Left ventricle myocardium inferior (tissue), 1 donor: ENCODE data around the gene CSF2RB. TPM values are rescaled to one million over a fixed set of nuclear protein-coding genes. Genes with fewer than 3 reads are reported as not detected.

Experiments used
- DNase-seq: peaks from one replicate; pipeline ENCODE4 v3.0.0-alpha.2; 2020
- H3K27ac ChIP-seq: fragments of 200-600 bp; replicated peaks from 2 replicates; pipeline ENCODE4 v1.8.0; 2021
- H3K27me3 ChIP-seq: fragments of 200-600 bp; 2 replicates; pipeline ENCODE4 v1.8.0; 2021; ENCODE audit warnings: low read depth
- H3K36me3 ChIP-seq: fragments of 200-600 bp; 2 replicates; pipeline ENCODE4 v1.8.0; 2021
- H3K4me1 ChIP-seq: fragments of 200-600 bp; 2 replicates; pipeline ENCODE4 v1.8.0; 2021
- H3K4me3 ChIP-seq: fragments of 200-600 bp; 2 replicates; pipeline ENCODE4 v1.8.0; 2021; ENCODE audit warnings: mild to moderate bottlenecking, moderate library complexity
- H3K9me3 ChIP-seq: fragments of 200-600 bp; replicated peaks from 2 replicates; pipeline ENCODE4 v1.8.0; 2021
- intact Hi-C: fragments of 100-400 bp; cut with micrococcal nuclease; formaldehyde crosslinking; loops from one replicate; pipeline ENCODE4 v1.11.0; 2022
- total RNA-seq: library from RNA; stranded (reverse); fragmentation: NEBNext Ultra II Directional; extraction: Animal tissue kit (Norgen Biotek cat#: 25700); gene quantifications from one replicate; pipeline ENCODE4 v1.2.1, GENCODE V29; 2021
- TF ChIP-seq, protein P1 (sequence below): fragments of 200-600 bp; IDR thresholded peaks from 2 replicates; pipeline ENCODE4 v1.8.0; 2021; ENCODE audit warnings: antibody characterized with exemption, mild to moderate bottlenecking, borderline replicate concordance
- donor health status: DM: no; HTN: yes; CAD: no; lungs with severe emphysema.

CSF2RB gene
- total RNA-seq, 1 donor from 2014 or later: 2.8 TPM

DNA sequence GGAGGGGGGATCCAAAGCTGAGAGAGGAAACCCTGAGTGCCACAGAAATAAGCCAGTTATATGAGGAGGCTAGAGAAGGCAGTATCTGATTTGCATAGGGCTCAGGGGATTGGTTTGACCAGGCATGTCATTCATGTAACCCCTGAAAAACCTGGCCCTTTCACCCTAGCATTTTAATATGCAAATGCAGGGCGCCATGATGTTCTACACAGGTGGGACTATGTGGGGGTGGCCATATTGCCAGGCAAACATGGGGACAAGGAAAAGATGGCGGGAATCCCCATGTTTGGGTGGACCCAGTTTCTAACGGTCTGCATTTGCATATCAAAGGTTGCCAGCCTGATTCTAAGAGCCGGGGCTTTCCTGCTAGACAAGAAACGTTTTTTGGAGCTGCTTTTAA is 27.2 kb downstream of the CSF2RB start:
- Histone ChIP-seq H3K27ac (no peak overlapping the region), H3K36me3 (no peaks in the 10 kb centered on the region), H3K4me1 (no peaks in the 10 kb centered on the region), H3K27me3 (peaks cover 47% of the 10 kb centered on the region), H3K4me3 (no peak overlapping the region), H3K9me3 (no peaks in the 10 kb centered on the region)
- DNase-seq: no peak
- TF ChIP-seq, protein P1, sequence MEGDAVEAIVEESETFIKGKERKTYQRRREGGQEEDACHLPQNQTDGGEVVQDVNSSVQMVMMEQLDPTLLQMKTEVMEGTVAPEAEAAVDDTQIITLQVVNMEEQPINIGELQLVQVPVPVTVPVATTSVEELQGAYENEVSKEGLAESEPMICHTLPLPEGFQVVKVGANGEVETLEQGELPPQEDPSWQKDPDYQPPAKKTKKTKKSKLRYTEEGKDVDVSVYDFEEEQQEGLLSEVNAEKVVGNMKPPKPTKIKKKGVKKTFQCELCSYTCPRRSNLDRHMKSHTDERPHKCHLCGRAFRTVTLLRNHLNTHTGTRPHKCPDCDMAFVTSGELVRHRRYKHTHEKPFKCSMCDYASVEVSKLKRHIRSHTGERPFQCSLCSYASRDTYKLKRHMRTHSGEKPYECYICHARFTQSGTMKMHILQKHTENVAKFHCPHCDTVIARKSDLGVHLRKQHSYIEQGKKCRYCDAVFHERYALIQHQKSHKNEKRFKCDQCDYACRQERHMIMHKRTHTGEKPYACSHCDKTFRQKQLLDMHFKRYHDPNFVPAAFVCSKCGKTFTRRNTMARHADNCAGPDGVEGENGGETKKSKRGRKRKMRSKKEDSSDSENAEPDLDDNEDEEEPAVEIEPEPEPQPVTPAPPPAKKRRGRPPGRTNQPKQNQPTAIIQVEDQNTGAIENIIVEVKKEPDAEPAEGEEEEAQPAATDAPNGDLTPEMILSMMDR: no peak
- intact Hi-C loops: no loop called here

DNA sequence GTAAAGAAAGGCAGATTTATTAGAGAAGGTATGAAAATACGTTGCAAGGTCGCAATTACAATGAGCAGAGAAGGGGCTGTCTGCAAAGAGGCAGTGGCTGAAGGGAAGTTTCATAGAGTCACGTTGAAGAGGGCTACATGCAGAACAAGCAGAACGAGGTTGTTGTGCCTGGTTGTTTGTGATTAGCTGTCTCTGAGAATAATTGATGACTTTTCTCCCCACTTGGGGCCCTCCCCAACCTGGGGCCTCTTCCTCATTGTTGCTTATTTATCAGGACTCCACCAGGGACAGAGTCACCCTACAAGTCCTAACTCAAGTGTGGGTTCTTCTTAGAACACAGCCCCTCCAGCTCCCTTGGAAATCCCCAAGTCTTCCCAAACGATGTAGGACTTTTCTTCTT is 29.1 kb downstream of the CSF2RB start:
- no peak for DNase-seq
- intact Hi-C loops: no loop called here
- no peaks in the 10 kb centered on the region for H3K4me1 ChIP-seq
- no peak overlapping the region for H3K4me3 ChIP-seq
- no peaks in the 10 kb centered on the region for H3K36me3 ChIP-seq
- peaks cover 60% of the 10 kb centered on the region for H3K27me3 ChIP-seq
- H3K9me3 ChIP-seq: peaks cover 3% of the 10 kb centered on the region
- H3K27ac ChIP-seq: no peak overlapping the region
- TF ChIP-seq, protein P1: no peak

DNA sequence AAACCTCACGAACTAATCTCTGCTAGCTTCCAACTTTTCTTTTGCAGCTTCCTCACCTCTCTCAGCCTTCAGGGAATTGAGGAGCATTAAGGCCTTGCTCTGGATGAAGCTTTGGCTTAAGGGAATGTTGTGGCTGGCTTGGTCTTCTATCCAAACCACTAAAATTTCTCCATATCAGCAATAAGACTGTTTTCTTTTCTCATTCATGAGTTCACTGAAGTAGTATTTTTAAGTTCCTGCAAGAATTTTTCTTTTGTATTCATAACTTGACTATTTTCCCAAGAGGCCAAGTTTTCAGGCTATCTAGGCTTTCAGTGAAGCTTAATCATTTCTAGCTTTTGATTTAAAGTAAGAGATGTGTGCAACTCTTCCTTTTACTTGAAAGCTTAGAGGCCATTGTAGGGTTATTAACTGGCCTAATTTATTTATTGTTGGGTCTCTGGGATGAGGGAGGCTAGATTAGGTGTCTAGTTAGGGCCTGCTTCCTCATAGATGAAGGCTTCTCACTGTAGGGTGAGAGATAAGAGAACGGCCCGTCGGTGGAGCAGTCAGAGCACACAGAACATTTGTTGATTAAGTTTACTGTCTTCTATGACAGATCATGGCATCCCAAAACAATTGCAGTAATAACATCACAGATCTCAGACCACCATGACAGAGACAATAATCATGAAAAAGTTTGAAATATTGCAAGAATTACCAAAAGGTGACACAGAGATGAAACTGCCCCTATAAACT is 33.2 kb downstream of the CSF2RB start:
- H3K36me3 ChIP-seq: no peaks in the 10 kb centered on the region
- H3K9me3 ChIP-seq: peaks cover 7% of the 10 kb centered on the region
- H3K4me3 ChIP-seq: no peak overlapping the region
- TF ChIP-seq, protein P1: no peak
- no peak for DNase-seq
- H3K27me3 ChIP-seq: peaks cover 73% of the 10 kb centered on the region
- intact Hi-C loops: no loop called here
- H3K4me1 ChIP-seq: no peaks in the 10 kb centered on the region
- no peak overlapping the region for H3K27ac ChIP-seq

DNA sequence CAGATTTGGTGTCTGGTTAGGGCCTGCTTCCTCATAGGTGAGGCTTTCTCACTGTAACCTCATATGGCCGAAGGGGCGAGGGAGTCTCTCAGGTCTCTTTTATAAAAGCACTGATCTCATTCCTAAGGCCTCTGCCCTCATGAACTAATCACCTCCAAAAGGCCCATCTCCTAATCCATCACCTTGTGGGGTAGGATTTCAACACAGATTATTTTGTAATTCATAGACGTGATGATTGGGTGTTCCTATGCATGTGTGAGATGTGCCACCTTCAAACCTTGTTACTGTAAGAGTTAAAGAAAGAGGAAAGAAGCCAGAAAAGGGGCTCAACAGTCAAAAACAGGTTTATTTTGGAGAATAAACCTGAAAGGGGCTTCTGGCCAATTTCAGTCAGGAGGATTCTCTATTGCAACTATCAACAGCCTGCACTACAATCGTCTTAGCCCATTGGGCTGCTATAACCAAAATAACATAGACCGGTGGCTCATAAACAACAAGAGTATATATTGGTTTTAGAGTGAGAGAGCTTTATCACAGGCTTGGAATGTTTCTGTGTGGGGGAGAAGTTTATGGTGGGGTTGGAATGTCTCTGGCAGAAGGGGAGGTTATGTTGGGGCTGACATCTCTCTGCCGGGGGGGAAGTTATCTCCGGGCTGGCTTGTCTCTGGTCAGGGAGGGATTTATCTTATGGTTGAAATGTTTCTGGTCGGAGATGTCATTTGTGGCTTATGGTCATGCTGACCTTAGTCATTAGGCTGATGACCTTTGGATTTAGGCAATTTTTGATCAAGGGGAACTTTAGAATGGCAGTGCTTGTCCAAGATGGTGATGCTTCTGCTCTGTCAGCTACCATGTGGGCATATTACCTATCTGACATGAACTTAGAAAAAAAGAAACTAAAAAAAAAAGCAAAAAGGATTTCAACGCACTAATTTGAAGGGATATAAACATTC is 35.1 kb downstream of the CSF2RB start:
- intact Hi-C loops: no loop called here
- H3K4me3 ChIP-seq: no peak overlapping the region
- peaks cover 7% of the 10 kb centered on the region for H3K9me3 ChIP-seq
- peaks cover 75% of the 10 kb centered on the region for H3K27me3 ChIP-seq
- no peaks in the 10 kb centered on the region for H3K36me3 ChIP-seq
- no peak overlapping the region for H3K27ac ChIP-seq
- DNase-seq: no peak
- H3K4me1 ChIP-seq: no peaks in the 10 kb centered on the region
- TF ChIP-seq, protein P1: no peak

DNA sequence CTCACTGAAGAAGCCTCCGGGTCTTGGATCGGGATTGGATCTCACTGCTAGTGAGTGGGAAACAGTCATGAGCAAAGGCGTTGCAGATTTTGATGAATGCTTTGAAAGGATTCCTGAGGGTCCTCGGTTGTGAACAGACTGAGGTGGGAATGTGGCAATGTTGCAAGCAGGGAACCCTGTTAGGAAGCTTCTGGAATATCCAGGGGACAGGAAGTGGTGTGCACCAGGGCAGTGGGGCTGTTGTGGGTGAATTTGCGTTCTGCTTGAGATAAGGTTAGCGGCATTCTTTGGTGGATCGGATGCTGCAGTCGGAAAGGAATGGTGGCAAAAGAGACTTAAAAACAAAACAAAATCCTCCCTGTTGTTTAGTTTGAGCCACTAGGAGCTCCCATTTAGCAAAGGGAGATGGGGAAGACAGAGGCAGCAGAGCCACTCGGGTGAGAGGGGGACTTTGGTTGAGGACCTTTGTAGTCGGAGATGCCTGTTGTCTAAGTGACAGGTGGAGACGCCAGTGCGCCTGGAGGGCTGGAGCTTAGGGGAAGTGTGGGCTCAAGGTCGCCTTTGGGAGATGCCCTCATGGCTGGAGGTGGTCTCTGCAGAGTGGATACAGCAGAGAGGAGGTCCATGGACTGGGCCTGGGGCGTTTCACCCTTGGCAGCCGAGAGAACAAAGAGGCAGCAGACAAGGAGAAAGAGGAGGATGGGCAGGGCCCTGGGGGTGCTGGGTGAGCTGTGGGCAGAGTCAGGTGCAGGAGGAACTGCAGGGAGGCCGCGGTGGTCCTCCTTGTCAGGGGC is 37.6 kb downstream of the CSF2RB start:
- intact Hi-C loops: no loop called here
- Histone ChIP-seq H3K36me3 (no peaks in the 10 kb centered on the region), H3K27me3 (peaks cover 68% of the 10 kb centered on the region)

More for the DNA sequence above, 37.6 kb downstream of the CSF2RB start:
- TF ChIP-seq, protein P1: no peak
- Histone ChIP-seq H3K9me3 (peaks cover 7% of the 10 kb centered on the region), H3K27ac (no peak overlapping the region), H3K4me3 (no peak overlapping the region), H3K4me1 (no peaks in the 10 kb centered on the region)
- DNase-seq: no peak
